Measurements from ENCODE around the gene PRSS36.

PRSS36 gene

DNA sequence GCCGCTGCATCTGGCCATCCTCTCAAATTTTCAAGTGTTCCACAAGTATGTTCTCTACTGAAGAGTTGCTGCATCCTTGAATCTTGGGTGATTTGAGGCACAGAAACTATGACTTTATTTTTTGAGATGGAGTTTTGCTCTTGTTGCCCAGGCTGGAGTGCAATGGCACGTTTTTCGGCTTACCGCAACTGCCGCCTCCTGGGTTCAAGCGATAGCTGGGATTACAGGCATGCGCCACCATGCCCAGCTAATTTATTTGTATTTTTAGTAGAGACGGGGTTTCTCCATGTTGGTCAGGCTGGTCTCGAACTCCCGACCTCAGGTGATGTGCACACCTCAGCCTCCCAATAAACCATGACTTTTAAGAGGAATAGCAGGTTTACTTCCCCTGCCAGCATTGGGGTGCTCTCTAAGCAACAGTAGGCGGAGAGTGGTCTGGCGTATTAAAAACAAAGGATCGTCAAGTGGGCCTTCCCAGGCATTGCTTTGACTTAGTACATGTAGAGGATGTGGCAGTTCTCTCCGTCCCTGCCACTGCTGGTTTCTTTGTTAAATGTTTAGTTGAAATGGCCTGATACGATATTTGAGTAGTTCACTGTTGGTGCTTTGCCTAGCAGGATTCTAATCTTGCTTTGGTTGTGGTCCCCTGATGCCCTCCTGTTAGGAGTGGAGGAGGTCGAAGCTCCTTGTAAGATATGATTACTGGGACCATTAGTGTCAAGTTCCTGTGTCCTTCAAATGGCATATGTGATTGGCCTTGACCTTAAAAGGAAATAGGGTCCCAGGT is 43.2 kb upstream of the PRSS36 start:
- POLR2A ChIA-PET, result interaction anchor here (0.7 to 1.7 kb wide), 5 partner anchors 9 to 258 kb away, joined by 4 to 8 read pairs (median 5); partner anchors contain the start of gene FUS
- H3K9me3 ChIP-seq (ENCODE audit: control insufficient read depth, insufficient read depth, low read depth, low read length), result no peaks in the 10 kb centered on the region

More for the DNA sequence above, 43.2 kb upstream of the PRSS36 start:
- TF ChIP-seq ZNF24 (tag by site-specific recombination; IDR thresholded peaks at IDR 0.05) (no peak), ZNF473 (tag by site-specific recombination; IDR thresholded peaks at IDR 0.05) (no peak), ZNF202 (tag by site-specific recombination; IDR thresholded peaks at IDR 0.05; ENCODE audit: borderline replicate concordance) (no peak), GLI4 (tag by site-specific recombination; IDR thresholded peaks at IDR 0.05) (no peak), ZNF623 (tag by site-specific recombination; IDR thresholded peaks at IDR 0.05) (no peak), HOXC10 (CRISPR knock-in tag; IDR thresholded peaks at IDR 0.05) (no peak), ZNF837 (tag by site-specific recombination; IDR thresholded peaks at IDR 0.05) (no peak), ZNF785 (tag by site-specific recombination; IDR thresholded peaks at IDR 0.05) (no peak), ZNF404 (tag by site-specific recombination; IDR thresholded peaks at IDR 0.05) (no peak), ZNF529 (tag by site-specific recombination; IDR thresholded peaks at IDR 0.05; ENCODE audit: insufficient replicate concordance) (no peak), HOXD13 (CRISPR knock-in tag; IDR thresholded peaks at IDR 0.05; ENCODE audit: borderline replicate concordance) (no peak)
- TF ChIP-seq, protein P1, sequence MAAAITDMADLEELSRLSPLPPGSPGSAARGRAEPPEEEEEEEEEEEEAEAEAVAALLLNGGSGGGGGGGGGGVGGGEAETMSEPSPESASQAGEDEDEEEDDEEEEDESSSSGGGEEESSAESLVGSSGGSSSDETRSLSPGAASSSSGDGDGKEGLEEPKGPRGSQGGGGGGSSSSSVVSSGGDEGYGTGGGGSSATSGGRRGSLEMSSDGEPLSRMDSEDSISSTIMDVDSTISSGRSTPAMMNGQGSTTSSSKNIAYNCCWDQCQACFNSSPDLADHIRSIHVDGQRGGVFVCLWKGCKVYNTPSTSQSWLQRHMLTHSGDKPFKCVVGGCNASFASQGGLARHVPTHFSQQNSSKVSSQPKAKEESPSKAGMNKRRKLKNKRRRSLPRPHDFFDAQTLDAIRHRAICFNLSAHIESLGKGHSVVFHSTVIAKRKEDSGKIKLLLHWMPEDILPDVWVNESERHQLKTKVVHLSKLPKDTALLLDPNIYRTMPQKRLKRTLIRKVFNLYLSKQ (tag by site-specific recombination; IDR thresholded peaks at IDR 0.05; ENCODE audit: borderline replicate concordance), result no peak
- TF ChIP-seq, protein P2, sequence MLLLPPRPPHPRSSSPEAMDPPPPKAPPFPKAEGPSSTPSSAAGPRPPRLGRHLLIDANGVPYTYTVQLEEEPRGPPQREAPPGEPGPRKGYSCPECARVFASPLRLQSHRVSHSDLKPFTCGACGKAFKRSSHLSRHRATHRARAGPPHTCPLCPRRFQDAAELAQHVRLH (tag by site-specific recombination; IDR thresholded peaks at IDR 0.05), result no peak
- TF ChIP-seq, protein P3, sequence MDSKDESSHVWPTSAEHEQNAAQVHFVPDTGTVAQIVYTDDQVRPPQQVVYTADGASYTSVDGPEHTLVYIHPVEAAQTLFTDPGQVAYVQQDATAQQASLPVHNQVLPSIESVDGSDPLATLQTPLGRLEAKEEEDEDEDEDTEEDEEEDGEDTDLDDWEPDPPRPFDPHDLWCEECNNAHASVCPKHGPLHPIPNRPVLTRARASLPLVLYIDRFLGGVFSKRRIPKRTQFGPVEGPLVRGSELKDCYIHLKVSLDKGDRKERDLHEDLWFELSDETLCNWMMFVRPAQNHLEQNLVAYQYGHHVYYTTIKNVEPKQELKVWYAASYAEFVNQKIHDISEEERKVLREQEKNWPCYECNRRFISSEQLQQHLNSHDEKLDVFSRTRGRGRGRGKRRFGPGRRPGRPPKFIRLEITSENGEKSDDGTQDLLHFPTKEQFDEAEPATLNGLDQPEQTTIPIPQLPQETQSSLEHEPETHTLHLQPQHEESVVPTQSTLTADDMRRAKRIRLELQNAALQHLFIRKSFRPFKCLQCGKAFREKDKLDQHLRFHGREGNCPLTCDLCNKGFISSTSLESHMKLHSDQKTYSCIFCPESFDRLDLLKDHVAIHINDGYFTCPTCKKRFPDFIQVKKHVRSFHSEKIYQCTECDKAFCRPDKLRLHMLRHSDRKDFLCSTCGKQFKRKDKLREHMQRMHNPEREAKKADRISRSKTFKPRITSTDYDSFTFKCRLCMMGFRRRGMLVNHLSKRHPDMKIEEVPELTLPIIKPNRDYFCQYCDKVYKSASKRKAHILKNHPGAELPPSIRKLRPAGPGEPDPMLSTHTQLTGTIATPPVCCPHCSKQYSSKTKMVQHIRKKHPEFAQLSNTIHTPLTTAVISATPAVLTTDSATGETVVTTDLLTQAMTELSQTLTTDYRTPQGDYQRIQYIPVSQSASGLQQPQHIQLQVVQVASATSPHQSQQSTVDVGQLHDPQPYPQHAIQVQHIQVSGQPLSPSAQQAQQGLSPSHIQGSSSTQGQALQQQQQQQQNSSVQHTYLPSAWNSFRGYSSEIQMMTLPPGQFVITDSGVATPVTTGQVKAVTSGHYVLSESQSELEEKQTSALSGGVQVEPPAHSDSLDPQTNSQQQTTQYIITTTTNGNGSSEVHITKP (tag by site-specific recombination; IDR thresholded peaks at IDR 0.05), result no peak
- TF ChIP-seq, protein P4, sequence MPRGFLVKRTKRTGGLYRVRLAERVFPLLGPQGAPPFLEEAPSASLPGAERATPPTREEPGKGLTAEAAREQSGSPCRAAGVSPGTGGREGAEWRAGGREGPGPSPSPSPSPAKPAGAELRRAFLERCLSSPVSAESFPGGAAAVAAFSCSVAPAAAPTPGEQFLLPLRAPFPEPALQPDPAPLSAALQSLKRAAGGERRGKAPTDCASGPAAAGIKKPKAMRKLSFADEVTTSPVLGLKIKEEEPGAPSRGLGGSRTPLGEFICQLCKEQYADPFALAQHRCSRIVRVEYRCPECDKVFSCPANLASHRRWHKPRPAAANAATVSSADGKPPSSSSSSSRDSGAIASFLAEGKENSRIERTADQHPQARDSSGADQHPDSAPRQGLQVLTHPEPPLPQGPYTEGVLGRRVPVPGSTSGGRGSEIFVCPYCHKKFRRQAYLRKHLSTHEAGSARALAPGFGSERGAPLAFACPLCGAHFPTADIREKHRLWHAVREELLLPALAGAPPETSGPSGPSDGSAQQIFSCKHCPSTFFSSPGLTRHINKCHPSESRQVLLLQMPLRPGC (tag by site-specific recombination; IDR thresholded peaks at IDR 0.05), result no peak
- TF ChIP-seq, protein P5, sequence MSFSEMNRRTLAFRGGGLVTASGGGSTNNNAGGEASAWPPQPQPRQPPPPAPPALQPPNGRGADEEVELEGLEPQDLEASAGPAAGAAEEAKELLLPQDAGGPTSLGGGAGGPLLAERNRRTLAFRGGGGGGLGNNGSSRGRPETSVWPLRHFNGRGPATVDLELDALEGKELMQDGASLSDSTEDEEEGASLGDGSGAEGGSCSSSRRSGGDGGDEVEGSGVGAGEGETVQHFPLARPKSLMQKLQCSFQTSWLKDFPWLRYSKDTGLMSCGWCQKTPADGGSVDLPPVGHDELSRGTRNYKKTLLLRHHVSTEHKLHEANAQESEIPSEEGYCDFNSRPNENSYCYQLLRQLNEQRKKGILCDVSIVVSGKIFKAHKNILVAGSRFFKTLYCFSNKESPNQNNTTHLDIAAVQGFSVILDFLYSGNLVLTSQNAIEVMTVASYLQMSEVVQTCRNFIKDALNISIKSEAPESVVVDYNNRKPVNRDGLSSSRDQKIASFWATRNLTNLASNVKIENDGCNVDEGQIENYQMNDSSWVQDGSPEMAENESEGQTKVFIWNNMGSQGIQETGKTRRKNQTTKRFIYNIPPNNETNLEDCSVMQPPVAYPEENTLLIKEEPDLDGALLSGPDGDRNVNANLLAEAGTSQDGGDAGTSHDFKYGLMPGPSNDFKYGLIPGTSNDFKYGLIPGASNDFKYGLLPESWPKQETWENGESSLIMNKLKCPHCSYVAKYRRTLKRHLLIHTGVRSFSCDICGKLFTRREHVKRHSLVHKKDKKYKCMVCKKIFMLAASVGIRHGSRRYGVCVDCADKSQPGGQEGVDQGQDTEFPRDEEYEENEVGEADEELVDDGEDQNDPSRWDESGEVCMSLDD (tag by site-specific recombination; IDR thresholded peaks at IDR 0.05), result no peak
- H3K36me3 ChIP-seq (ENCODE audit: control insufficient read depth in 2 of 2, insufficient read depth in 1 of 2, low read length in 2 of 2), result peaks cover 77 to 97% of the 10 kb centered on the region in 2 experiments
- CTCF ChIA-PET, result no interaction called here
- H3K27ac ChIP-seq (ENCODE audit: extremely low read depth, low read depth, low read length), result no peak overlapping the region
- no peaks in the 10 kb centered on the region for H3K4me1 ChIP-seq (ENCODE audit: control insufficient read depth, insufficient read depth, low read length)
- H3K4me3 ChIP-seq (ENCODE audit: low read depth, low read length), result no peak overlapping the region
